HL-60 (cell line): ENCODE data around the gene CSNK2A2.

Experiments used
- CTCF ChIP-seq: IDR thresholded peaks from one replicate; pipeline ENCODE4 v1.5.1; 2011; ENCODE audit warnings: low read length, control low read depth, inconsistent platforms; ENCODE audit not compliant: insufficient read depth
- SPI1 ChIP-seq: IDR thresholded peaks from 2 replicates; pipeline ENCODE4 v1.6.1; 2012; ENCODE audit warnings: low read depth, mild to moderate bottlenecking, borderline replicate concordance

GRCh38 chr16:58177353-58177710 is 20.6 kb downstream of the CSNK2A2 start:
- TF ChIP-seq CTCF (no peak), SPI1 (no peak)
